Measurements from ENCODE around the gene BLOC1S5.

Gene BLOC1S5

DNA sequence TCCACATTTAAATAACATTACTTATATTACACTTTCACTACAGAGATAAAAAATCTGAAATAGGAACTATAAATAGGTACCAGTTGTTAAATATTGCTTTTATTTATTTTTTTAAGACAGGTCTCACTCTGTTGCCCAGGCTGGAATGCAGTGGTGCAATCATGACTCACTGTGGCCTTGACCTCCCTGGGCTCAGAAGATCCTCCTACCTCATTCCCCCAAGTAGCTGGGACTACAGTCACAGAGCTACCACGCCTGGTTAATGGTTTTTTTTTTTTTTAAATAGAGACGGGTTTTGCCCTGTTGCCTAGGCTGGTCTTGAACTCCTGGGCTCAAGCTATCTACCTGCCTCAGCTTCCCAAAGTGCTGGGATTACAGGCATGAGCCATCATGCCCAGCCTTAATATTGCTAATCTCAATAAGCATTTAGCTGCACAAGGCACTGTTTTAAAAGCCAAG lies 20.9 kb upstream of the BLOC1S5 start:
- TF ChIP-seq CSDC2 (CRISPR knock-in tag; IDR thresholded peaks at IDR 0.05) = no peak
- TF ChIP-seq, protein P1, sequence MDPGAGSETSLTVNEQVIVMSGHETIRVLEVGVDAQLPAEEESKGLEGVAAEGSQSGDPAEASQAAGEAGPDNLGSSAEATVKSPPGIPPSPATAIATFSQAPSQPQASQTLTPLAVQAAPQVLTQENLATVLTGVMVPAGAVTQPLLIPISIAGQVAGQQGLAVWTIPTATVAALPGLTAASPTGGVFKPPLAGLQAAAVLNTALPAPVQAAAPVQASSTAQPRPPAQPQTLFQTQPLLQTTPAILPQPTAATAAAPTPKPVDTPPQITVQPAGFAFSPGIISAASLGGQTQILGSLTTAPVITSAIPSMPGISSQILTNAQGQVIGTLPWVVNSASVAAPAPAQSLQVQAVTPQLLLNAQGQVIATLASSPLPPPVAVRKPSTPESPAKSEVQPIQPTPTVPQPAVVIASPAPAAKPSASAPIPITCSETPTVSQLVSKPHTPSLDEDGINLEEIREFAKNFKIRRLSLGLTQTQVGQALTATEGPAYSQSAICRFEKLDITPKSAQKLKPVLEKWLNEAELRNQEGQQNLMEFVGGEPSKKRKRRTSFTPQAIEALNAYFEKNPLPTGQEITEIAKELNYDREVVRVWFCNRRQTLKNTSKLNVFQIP (CRISPR knock-in tag; IDR thresholded peaks at IDR 0.05; ENCODE audit: borderline replicate concordance, low read depth) = no peak
- peak; percentile 12; the same call in 1 of the 2 replicates for TF ChIP-seq ISL1 (CRISPR knock-in tag; IDR thresholded peaks at IDR 0.05)
- no peak for TF ChIP-seq BACH2 (CRISPR knock-in tag; IDR thresholded peaks at IDR 0.05; ENCODE audit: borderline replicate concordance)
- TF ChIP-seq SNAI2 (CRISPR knock-in tag; IDR thresholded peaks at IDR 0.05) = no peak
- TF ChIP-seq TOX (CRISPR knock-in tag; IDR thresholded peaks at IDR 0.05; ENCODE audit: borderline replicate concordance) = no peak
- TF ChIP-seq ZC3H10 (CRISPR knock-in tag; IDR thresholded peaks at IDR 0.05) = no peak
- ATAC-seq = peak; percentile 81

DNA sequence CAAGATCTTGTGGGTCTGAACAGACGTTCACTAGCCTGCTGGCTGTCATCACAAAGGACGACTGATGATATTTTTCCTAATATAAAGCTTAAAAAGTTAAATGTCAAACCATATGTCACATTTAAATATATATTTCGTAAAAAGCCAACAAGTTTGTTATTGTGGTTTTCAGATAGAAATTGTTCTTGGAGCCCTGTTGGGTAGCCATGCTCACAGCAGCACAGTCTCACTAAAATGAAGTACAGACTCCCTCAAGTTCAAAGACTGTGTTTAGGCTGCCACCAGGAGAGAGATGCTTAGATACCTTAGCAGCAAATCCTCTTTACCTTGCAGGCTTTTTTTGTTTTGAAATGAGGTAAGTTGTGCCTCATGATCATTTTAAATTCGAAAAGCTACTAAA lies 20.4 kb upstream of the BLOC1S5 start:
- ATAC-seq = peak; percentile 51
- TF ChIP-seq, protein P2, sequence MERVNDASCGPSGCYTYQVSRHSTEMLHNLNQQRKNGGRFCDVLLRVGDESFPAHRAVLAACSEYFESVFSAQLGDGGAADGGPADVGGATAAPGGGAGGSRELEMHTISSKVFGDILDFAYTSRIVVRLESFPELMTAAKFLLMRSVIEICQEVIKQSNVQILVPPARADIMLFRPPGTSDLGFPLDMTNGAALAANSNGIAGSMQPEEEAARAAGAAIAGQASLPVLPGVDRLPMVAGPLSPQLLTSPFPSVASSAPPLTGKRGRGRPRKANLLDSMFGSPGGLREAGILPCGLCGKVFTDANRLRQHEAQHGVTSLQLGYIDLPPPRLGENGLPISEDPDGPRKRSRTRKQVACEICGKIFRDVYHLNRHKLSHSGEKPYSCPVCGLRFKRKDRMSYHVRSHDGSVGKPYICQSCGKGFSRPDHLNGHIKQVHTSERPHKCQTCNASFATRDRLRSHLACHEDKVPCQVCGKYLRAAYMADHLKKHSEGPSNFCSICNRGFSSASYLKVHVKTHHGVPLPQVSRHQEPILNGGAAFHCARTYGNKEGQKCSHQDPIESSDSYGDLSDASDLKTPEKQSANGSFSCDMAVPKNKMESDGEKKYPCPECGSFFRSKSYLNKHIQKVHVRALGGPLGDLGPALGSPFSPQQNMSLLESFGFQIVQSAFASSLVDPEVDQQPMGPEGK (CRISPR knock-in tag; IDR thresholded peaks at IDR 0.05; ENCODE audit: borderline replicate concordance) = no peak
- TF ChIP-seq, protein P1 (CRISPR knock-in tag; IDR thresholded peaks at IDR 0.05; ENCODE audit: borderline replicate concordance, low read depth) = no peak
- TF ChIP-seq TOX (CRISPR knock-in tag; IDR thresholded peaks at IDR 0.05; ENCODE audit: borderline replicate concordance) (no peak), ARNTL (CRISPR knock-in tag; IDR thresholded peaks at IDR 0.05; ENCODE audit: borderline replicate concordance, low read depth) (no peak), TCF4 (CRISPR knock-in tag; IDR thresholded peaks at IDR 0.05; ENCODE audit: borderline replicate concordance) (no peak), ESRRG (CRISPR knock-in tag; IDR thresholded peaks at IDR 0.05) (no peak), RARB (CRISPR knock-in tag; IDR thresholded peaks at IDR 0.05) (no peak), OSR1 (CRISPR knock-in tag; IDR thresholded peaks at IDR 0.05) (no peak), ZNF565 (CRISPR knock-in tag; conservative IDR thresholded peaks at IDR 0.05; ENCODE audit: low read depth) (no peak), ZNF8 (CRISPR knock-in tag; IDR thresholded peaks at IDR 0.05) (no peak), ISL1 (CRISPR knock-in tag; IDR thresholded peaks at IDR 0.05) (no peak), PPARA (CRISPR knock-in tag; IDR thresholded peaks at IDR 0.05; ENCODE audit: borderline replicate concordance) (no peak), CSDC2 (CRISPR knock-in tag; IDR thresholded peaks at IDR 0.05) (no peak)
- TF ChIP-seq, protein P3, sequence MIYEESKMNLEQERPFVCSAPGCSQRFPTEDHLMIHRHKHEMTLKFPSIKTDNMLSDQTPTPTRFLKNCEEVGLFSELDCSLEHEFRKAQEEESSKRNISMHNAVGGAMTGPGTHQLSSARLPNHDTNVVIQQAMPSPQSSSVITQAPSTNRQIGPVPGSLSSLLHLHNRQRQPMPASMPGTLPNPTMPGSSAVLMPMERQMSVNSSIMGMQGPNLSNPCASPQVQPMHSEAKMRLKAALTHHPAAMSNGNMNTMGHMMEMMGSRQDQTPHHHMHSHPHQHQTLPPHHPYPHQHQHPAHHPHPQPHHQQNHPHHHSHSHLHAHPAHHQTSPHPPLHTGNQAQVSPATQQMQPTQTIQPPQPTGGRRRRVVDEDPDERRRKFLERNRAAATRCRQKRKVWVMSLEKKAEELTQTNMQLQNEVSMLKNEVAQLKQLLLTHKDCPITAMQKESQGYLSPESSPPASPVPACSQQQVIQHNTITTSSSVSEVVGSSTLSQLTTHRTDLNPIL (CRISPR knock-in tag; IDR thresholded peaks at IDR 0.05; ENCODE audit: low read depth) = no peak
- TF ChIP-seq, protein P4, sequence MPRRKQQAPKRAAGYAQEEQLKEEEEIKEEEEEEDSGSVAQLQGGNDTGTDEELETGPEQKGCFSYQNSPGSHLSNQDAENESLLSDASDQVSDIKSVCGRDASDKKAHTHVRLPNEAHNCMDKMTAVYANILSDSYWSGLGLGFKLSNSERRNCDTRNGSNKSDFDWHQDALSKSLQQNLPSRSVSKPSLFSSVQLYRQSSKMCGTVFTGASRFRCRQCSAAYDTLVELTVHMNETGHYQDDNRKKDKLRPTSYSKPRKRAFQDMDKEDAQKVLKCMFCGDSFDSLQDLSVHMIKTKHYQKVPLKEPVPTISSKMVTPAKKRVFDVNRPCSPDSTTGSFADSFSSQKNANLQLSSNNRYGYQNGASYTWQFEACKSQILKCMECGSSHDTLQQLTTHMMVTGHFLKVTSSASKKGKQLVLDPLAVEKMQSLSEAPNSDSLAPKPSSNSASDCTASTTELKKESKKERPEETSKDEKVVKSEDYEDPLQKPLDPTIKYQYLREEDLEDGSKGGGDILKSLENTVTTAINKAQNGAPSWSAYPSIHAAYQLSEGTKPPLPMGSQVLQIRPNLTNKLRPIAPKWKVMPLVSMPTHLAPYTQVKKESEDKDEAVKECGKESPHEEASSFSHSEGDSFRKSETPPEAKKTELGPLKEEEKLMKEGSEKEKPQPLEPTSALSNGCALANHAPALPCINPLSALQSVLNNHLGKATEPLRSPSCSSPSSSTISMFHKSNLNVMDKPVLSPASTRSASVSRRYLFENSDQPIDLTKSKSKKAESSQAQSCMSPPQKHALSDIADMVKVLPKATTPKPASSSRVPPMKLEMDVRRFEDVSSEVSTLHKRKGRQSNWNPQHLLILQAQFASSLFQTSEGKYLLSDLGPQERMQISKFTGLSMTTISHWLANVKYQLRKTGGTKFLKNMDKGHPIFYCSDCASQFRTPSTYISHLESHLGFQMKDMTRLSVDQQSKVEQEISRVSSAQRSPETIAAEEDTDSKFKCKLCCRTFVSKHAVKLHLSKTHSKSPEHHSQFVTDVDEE (CRISPR knock-in tag; IDR thresholded peaks at IDR 0.05) = no peak

DNA sequence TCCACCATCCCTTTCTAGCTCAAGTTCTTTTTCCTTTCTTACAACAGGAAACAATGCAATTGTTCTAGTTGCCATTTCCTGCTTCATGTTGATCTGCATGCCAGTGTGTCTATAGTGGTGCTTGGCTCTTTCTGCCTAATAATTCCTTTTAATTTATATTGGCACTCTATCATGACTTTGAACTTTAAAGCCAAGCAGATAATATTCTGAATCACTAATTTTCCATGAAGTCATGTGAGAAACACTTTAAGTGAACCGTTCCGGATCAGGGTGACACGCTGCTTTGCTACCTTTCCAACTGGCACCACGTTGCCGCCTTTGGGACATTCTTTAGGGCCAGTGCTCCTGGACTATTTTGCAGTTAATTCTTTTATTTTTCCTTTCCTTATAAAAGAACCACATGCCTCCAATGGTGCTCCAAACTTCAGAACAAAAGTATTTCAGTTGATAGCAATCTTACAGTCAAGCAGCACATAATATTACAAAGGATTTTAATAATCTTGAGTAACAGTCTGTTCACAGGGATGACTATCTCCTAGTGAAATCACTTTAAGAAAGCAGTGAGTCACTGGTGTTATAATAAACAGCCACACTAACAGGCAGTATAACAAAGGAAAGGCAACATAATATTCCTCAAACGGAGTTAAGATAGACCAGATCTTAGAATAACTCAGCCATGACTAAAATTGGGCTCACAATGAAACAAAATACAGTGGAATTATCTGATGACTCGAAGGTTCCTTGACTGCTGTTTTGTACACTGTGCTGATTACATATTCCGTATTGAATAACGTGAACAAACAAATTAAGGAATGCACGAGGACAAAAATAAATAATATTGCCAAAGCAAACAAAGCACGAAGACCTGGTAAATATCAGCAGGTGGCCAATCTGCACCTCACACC lies 19.0 kb upstream of the BLOC1S5 start:
- peak; percentile 90 for ATAC-seq
- TF ChIP-seq, protein P3 (CRISPR knock-in tag; IDR thresholded peaks at IDR 0.05; ENCODE audit: low read depth) = no peak
- TF ChIP-seq ZC3H10 (CRISPR knock-in tag; IDR thresholded peaks at IDR 0.05) (no peak), ZFP30 (CRISPR knock-in tag; IDR thresholded peaks at IDR 0.05) (no peak), CSDC2 (CRISPR knock-in tag; IDR thresholded peaks at IDR 0.05) (no peak; the same call in 1 of the 2 replicates), OSR1 (CRISPR knock-in tag; IDR thresholded peaks at IDR 0.05) (no peak), PPARA (CRISPR knock-in tag; IDR thresholded peaks at IDR 0.05; ENCODE audit: borderline replicate concordance) (no peak), ZNF8 (CRISPR knock-in tag; IDR thresholded peaks at IDR 0.05) (no peak; the same call in 1 of the 2 replicates), RARB (CRISPR knock-in tag; IDR thresholded peaks at IDR 0.05) (no peak)
- TF ChIP-seq, protein P4 (CRISPR knock-in tag; IDR thresholded peaks at IDR 0.05) = no peak

Data from SK-N-SH treated with all-trans-retinoic acid at 6 μM for 48 hours (cell line).